22Rv1 (cell line): ENCODE data around the gene HSPA8.
"Not testable (repeated sequence)": the region's sequence is repeated elsewhere in the genome, so short reads cannot be mapped to it uniquely, and the experiment has no call there.

ENCODE experiments used
- ZFX ChIP-seq: fragments of 450-650 bp; IDR thresholded peaks from 2 replicates; pipeline ENCODE4 v1.6.1; 2017; ENCODE audit warnings: antibody characterized with exemption, borderline replicate concordance
- TF ChIP-seq, protein P1 (sequence below): fragments of 450-650 bp; IDR thresholded peaks from 2 replicates; pipeline ENCODE4 v1.5.1; 2017; ENCODE audit warnings: mild to moderate bottlenecking

DNA sequence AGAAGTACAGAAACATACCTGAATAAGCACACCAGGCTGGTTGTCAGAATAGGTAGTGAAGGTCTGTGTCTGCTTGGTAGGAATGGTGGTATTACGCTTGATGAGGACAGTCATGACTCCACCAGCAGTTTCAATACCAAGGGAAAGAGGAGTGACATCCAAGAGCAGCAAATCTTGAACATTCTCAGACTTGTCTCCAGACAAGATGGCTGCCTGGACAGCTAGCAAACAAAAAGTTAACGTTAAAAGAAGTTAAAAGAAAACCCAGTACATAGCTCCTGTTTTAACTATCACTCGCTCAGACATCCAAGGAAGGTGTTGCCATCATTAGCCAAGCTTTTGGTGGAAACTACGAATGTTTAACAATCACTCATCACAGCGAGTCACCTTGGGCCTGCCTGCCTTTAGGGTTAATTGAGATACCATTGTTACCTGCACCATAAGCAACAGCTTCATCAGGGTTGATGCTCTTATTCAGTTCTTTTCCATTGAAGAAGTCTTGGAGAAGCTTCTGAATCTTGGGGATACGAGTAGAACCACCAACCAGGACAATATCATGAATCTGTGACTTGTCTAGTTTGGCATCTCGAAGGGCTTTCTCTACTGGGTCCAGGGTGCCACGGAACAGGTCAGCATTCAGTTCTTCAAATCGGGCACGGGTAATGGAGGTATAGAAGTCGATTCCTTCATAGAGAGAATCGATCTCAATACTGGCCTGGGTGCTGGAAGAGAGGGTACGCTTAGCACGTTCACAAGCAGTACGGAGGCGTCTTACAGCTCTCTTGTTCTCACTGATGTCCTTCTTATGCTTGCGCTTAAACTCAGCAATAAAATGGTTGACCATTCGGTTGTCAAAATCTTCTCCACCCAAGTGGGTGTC, 2.7 kb downstream of the HSPA8 start:
- TF ChIP-seq, protein P1, sequence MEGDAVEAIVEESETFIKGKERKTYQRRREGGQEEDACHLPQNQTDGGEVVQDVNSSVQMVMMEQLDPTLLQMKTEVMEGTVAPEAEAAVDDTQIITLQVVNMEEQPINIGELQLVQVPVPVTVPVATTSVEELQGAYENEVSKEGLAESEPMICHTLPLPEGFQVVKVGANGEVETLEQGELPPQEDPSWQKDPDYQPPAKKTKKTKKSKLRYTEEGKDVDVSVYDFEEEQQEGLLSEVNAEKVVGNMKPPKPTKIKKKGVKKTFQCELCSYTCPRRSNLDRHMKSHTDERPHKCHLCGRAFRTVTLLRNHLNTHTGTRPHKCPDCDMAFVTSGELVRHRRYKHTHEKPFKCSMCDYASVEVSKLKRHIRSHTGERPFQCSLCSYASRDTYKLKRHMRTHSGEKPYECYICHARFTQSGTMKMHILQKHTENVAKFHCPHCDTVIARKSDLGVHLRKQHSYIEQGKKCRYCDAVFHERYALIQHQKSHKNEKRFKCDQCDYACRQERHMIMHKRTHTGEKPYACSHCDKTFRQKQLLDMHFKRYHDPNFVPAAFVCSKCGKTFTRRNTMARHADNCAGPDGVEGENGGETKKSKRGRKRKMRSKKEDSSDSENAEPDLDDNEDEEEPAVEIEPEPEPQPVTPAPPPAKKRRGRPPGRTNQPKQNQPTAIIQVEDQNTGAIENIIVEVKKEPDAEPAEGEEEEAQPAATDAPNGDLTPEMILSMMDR = not testable (repeated sequence)
- not testable (repeated sequence) for TF ChIP-seq ZFX
